ENCODE measurements around the gene PBX3.

DNA sequence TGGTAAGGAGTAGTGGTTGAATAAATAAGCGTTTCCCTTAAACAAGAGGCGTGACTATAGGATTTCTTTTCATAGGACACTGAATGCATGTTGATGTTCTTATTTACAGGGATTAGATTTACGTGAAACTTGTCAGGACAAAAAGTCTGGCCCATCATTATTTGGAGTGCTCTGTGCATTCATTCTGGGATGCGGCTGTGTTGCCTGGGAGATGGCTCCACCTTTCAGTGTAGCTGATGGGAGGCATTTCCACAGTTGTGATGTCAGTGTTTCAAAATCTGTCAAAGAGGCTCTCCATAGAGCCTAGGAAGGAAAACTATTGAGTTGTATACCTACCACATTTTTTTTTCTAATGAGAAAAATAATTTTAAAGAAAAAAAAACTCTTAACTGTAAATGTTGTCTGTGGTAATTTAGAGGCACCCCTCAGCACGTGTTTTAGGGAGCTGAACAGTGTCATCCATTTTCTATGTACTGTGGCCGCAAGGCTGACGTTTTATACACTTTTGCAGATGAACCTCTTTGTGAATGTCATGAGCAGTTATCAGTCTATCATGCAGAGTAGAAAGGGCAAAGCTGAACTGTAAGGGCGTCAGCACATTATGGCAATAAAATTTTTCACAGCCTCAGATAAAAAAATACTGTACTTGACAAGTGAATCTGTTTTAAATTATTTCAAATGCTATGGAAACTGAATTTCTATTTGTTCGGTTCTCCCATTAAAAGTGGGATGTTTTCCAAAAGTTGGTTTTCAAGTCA, 202.7 kb downstream of the PBX3 start:
- TF ChIP-seq POLR2A (IDR thresholded peaks at IDR 0.05; ENCODE audit: low read length) (no peak), GATA1 (IDR thresholded peaks at IDR 0.05; ENCODE audit: low read depth, low read length) (no peak)
